ENCODE data around the gene HDAC4.
"Not testable (repeated sequence)": the region's sequence is repeated elsewhere in the genome, so short reads cannot be mapped to it uniquely, and the experiment has no call there.

The HDAC4 gene

DNA sequence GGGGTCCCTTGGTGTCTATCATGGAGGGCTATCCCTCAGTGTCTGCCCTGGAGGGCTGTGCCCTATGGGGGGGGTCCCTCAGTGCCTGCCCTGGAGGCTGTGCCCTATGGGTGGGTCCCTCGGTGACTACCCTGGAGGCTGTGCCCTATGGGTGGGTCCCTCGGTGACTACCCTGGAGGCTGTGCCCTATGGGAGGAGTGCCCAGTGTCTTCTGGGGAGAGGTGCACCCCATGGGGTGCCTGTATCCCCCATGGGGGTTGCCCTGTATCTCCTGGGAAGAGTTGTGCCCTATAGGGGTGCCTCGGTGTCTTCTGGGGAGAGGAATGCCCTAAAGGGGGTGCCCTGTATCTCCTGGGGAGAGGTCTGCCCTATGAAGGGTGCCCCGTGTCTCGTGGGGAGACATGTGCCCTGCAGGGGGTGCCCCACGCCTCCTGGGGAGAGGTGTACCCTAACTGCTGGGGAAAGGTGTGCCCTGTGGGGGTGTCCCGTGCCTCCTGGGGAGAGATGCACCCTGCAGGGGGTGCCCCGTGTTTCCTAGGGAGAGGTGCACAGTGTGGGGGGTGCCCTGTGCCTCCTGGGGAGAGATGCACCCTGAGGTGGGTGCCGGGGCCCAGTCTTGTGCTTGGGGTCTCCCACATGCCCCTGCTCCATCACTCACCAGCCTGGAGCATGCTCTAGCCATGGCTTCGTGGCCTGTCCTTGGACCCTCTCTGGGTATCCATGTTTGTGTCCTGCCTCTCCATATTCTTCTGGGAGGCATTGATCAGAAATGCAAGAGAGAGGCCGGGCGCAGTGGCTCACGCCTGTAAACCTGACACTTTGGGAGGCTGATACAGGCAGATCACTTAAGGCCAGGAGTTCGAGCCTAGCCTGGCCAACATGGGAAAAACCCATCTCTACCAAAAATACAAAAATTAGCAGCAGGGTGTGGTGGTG lies 215.6 kb downstream of the HDAC4 start:
- no peak for DNase-seq (ENCODE audit: low spot score)

DNA sequence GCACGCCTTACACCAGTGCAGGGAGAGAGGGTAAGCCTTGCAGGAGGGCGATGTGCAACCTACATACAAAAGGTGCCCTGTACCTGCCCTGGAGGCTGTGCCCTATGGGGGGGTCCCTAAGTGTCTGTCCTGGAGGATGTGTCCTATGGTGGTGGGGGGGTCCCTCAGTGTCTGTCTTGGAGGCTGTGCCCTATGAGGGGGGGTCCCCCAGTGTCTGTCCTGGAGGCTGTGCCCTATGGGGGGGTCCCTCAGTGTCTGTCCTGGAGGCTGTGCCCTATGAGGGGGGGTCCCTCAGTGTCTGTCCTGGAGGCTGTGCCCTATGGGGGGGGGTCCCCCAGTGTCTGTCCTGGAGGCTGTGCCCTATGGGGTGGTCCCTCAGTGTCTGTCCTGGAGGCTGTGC lies 216.6 kb downstream of the HDAC4 start:
- DNase-seq (ENCODE audit: low spot score), result no peak

DNA sequence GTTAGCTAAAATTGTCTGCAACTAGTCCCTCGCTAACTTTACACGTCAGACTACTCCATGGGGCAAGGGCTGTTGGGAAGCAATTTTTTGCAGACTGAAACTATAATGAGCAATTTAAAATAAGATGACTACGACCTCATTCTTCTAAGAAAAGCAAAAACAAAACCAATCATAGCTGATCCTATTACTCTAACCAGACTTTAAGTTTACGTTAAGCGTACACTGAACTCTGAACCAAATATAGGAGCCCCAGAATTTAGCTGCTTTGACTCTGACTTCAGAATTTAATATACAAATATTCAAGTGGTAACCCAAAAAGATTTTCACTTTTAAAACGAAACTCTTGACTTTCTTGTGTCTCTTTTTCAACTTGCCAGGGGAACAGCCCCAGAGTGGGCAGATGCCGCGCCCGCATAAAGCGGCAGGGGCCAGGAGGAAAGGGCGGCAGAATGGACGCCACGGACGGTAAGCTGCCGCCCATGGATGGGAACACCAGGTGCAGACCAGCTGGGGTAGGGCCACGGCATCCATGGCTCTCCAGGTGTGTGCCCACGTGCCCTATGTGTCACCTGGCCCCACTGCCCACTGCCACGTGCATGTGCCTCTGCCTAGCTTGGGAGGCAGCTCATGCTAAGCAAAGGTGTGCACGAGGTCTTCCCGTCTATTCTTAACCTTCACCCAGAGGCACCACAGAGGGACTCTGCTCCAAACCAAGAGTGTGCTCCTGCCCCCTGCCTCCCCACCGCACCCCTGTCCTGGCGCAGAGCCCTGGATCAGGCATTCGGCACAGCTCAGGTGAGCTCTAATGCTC lies 217.6 kb downstream of the HDAC4 start:
- DNase-seq (ENCODE audit: low spot score), result no peak

DNA sequence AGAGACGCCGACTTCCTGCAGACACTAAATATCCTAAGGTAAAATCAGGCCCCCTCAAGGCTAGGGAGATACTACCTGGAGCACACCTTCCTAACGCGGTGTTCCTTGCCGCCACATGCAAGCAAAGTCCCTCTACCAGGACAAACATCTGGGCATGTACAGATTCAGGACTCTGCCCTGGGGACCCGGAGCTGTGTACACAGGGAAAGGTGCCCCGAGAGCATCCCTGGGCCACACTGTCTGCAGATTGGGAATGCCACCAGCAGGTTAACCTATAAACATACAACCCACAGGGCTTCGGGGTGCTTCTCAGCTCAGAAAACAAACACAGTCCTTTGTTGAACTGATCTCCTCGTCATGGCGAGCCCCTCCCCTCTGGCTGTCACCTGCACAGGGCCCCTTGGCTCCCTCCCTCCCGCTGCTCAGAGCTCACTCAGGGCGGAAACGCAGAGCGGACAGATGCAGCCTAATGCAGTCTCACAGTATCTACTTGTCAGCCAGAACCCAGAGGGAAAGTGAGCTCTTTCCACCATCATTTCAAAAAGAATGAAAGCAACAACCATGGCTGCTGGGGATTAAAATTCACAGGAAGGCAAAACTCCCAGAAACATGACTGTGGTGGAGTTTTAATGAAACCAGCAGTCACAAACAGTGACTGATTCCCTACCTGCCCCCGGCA lies 218.8 kb downstream of the HDAC4 start:
- DNase-seq (ENCODE audit: low spot score), result no peak

DNA sequence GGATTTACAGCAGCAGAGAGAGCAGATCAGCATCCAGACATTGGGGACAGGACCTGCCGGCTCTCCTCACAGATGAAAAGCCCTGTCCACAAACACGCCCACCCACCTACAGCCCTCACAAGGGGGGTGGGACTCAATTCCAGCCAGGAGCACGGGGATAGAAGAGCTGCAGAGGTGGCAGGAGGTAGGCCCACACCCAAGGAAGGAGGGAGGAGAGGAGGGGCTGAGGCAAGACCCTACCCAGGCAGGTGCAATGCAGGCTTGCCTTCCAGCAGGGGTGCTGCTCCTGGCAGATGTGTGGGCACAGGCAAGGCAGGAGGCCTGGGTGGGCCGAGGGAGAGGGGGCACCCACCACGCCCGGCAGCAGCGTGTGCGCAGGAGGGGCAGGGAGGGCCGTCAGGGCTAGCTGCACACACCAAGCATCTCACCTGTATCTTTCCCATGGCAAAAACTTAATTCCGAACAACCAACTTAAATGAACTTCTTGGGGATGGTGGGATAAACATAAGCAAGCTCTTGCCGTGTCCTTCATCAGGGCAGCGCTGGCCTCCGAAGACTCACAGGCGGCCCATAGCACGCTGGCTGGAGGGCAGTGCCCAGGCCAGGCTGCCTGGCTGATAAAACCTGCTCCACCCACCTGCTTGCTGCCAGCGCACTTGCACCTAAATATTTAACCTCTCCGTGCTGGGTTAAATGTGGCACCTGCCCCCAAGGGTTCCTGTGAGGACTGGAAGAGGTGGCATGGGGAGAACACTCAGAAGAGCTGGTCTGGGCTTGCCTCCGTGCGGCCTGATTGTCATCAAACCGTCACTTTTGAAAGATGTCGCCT lies 219.5 kb downstream of the HDAC4 start:
- DNase-seq (ENCODE audit: low spot score), result no peak

DNA sequence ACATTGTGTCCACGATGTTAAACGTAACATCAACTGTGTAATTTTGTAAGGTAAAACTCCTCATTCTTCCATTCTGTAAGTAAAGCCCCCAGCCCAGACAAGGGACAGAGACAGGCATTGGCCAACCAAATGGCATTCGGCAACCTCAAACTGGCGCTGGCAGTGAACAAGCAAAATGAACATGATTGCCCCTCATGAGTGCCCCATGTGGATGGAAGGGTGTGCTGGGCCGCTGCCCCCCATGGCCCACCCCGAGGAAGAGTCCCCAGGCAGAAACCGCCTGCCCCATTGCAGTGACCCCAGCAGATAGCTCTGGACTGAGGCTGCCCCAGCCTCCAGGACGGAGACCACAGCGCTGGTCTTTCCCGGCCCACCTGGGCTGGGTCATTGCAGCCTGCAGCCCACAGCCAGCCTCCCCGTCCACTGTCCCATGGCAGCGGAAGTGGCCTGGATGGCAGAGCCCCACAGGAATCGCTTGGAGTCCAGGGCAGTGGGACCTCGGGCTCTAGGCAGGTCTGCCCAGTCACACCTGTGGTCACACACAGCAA lies 220.2 kb downstream of the HDAC4 start:
- no peak for DNase-seq (ENCODE audit: low spot score)

DNA sequence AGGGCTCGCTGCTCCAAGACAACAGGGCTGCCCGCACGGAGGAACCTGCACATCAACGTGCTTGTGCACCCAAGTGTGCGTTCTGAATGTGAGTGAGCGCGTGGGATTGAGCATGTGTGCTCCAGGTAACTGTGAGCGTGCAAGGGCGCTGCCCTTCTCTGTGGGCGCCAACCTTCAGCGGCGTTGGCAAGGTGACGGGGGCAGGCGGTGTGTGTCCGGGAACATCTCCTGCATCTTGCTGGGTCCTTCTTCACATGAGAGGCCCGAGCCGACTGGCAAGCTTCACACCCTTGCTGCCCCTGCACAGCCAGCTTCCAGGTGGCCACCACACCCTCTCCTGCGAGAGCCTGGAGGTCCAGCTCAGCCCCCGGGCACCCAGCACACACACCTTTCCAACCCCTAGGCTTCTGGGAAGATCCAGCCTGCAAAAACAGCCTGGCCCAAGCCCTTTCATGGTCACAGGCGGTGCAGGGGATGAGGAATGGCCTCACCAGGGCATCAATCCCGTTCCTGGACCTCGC lies 220.9 kb downstream of the HDAC4 start:
- DNase-seq (ENCODE audit: low spot score), result no peak

DNA sequence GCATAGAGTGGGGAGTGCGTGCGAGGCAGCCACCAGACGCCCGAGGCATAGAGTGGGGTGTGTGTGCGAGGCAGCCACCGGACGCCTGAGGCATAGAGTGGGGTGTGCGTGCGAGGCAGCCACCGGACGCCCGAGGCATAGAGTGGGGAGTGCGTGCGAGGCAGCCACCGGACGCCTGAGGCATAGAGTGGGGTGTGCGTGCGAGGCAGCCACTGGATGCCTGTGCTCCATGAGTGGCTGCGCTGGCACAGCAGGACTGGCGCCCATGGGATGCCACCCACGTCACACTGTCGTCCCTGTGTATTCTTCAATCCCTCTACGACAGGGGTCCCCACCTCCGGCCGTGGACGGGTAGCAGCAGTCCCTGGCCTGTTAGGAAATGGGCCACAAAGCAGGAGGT lies 221.9 kb downstream of the HDAC4 start:
- DNase-seq (ENCODE audit: low spot score), result no peak

DNA sequence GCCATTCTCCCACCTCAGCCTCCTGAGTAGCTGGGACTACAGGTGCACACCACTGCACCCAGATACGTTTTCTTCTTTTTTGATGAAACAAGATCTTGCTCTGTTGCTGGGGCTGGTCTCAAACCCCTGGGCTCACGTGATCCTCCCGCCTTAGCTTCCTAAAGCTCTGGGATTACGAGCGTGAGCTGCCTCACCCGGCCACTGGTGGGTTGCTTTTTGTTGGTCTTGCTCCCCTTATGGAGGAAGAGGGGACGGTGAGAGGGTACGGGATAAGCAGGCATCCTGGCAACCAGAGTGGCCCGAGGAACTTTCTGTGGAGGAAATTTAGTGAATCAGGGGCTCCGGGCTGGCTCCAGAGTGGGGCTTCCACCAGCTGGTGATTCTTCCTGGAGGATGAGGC lies 222.3 kb downstream of the HDAC4 start:
- DNase-seq (ENCODE audit: low spot score), result no peak

DNA sequence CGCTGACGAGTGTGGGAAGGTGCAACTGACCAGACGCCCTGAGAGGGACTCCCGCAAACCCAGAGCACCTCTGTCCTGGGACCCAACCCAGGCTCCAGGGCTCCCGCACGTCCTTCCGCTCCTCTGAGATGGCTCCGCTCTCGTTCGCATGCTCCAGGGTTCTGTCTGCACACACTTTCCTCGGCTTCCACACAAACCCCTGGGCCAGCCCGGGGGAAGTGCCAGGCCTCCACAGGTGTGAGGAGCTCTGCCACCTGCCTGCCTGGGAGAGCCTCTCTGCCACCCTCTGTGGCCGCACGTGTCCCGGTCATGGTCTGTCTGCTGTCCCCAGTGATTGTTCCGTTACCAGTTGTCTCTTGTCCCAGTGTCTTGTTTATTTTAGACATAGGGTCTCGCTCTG lies 222.9 kb downstream of the HDAC4 start:
- no peak for DNase-seq (ENCODE audit: low spot score)

DNA sequence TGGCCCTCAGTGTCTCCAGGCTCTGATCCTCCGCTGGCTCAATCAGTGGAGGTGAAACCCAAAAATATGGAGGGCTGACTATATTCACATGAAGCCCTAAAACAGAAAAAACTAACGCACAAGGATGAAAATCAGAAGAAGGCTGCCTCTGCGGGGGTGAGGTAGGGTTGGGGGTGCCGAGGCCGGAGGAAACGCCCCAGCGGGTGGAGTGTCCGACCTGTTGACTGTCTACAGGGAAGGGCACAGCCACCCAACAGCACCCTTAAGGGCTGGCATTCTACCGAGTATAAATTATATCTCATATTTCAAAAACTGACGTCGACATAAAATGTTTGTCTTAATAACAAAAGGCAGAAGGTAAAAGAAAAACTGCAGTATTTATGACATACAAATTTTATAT lies 223.5 kb downstream of the HDAC4 start:
- DNase-seq (ENCODE audit: low spot score), result no peak

DNA sequence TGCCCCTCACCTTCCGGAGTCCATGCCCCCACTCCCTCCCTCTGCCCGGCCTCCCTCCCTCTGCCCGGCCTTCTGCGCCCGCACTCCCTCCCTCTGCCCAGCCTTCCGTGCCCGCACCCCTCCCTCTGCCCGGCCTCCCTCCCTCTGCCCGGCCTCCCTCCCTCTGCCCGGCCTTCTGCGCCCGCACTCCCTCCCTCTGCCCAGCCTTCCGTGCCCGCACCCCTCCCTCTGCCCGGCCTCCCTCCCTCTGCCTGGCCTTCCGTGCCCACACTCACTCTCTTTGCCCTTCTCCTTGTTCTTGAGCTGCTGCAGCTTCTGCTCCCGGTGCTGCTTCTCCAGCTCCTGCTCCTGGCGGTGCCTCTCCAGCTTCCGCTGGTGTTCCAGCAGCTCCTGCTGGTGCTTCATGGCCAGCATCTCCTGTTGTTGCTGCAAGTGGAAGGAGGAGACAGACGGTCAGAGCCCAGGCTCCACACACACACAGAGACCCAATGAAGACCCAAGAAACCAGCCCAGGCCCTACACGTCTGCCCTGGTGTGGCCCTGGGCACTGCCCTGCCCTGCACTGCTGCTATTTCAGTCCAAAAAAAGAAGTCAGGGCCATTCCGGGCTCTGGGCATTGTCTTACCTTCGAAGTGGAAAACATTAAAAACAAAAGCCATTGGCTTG lies 224.5 kb downstream of the HDAC4 start:
- DNase-seq (ENCODE audit: low spot score), result not testable (repeated sequence)

DNA sequence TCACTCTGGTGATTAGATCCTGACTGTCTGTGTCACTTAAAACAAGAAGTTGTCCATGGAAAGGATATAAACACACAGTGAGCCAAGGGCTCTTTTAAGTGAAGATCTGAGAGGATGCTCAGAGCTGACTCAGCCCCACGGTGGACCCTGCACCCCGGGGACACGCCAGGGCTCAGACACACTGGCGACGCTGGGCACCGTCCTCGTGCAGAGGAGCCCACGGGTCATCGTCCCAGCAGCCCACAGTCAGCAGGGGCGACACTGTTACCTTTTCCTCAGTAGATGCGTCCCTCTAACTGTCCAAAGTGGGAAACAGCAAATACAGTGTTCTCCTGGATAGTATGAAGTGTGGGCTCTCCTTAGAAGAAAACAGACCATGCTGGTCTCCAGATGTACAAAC lies 225.6 kb downstream of the HDAC4 start:
- no peak for DNase-seq (ENCODE audit: low spot score)

DNA sequence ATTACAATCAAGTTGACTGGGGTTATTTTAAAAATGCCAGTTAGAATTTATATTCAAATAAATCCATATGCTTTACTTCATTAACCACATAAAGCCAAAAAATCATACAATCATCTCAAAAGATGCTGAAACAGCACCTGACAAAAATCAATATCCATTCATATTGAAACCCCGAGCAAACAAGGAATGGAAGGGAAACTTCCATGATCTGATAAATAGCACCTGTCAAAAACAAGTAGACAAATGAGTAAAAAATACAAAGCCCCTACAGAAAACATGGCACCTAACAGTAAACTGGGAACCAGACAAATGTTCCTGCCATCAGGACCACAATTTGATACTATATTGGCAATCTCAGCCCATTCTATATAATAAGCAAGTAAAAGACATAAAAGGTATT lies 227.5 kb downstream of the HDAC4 start:
- no peak for DNase-seq (ENCODE audit: low spot score)

DNA sequence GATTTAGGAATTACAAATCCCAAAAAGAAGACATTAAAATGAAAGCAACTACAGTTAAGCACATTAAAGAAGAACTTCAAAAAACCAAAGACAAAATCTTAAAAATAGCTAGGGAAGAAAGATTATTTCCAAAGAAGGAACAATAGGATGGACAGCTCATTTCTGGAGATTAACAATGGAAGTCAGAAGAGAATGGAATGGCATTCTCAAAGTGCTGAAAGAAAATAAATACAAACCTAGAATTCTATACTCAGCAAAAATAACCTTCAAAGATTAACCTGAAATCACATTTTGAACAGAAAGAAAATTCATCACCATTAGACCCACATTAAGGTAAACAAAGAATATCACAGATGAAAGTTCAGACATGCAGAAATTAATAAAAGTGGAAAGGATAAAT lies 229.2 kb downstream of the HDAC4 start:
- DNase-seq (ENCODE audit: low spot score), result no peak

DNA sequence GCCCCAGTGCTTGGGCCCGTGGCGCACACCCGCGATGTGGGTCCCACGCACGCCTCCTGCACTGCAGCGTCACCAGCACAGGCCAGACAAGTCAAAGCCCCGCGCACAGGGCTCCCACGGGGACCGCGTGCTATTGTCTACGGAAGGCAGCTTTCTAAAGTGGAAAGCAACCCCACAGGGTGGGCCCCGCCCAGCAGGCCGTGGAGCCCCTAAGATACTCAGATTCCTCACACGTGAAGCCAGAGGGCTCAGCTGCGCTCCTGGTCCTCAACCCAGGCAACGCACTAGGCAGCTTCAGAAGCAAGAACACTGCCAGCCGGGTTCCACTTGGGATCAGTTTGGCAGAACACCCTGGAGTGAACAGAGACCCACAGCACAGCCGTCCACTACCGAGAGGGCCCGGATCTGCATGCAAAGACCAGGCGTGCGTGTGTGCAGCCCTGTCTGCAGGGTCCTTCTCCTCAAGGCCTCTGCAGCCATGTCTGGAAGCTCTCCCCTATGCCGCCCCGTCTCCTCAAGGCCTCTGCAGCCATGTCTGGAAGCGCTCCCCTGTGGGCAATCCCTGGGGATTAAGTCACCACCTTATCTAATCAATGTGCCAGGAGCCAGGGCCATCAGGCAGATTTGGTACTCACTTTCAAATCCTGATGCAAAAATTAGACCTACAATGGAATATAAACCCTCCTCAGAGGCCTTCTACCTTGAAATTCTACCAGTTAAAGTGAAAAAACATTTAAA lies 231.3 kb downstream of the HDAC4 start:
- no peak for DNase-seq (ENCODE audit: low spot score)

DNA sequence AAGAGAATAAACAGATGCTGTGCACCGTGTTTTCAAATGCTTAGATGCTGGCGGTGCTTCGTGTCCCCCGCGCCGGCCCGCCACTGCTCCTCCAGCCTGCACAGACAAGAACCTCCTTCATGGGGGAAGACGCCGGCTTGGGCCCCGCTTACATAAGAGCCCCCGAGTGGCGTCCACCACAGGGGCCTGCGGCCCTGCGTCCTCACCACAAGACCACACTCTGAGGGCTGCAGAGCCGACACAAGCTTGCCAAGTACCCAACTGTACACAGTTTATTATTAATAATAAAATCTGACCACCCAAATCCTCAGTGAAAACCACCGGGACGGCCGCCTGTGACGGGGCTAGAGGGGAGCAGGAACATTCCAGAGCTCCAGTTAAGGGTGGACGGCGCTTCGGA lies 232.2 kb downstream of the HDAC4 start:
- no peak for DNase-seq (ENCODE audit: low spot score)

DNA sequence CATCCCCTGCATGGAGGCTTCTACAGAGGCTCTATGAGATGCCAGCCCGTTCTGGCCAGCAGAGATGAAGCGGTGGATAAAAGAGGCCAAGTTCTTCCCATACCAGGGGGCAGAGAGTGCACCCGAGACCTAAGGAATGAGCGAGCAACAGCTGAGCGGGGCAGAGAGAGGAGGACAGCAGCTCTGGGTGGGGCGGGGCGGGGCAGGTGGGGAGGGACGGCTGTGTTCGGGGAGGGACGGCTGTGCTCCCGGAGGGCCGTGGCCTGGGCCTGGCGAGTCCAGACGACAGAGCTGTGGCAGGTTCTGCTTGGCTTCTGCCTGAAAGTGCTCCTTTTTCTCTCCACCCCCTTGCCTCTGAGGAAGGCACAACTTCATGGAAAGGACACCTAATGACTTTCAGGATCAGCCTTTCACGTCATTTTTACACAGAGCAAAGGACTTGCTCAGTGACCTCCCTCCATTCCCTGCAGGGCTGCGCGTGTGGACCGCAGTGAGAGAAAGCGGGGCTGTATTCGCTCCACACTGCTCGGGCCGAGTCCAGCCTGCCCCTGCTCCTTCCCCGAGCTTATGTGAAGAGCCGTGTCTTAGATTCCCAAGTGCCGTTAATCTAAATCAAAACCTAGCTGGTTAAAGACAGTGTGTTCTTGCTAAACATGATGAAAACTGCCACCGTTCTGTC lies 232.9 kb downstream of the HDAC4 start:
- DNase-seq (ENCODE audit: low spot score), result no peak

DNA sequence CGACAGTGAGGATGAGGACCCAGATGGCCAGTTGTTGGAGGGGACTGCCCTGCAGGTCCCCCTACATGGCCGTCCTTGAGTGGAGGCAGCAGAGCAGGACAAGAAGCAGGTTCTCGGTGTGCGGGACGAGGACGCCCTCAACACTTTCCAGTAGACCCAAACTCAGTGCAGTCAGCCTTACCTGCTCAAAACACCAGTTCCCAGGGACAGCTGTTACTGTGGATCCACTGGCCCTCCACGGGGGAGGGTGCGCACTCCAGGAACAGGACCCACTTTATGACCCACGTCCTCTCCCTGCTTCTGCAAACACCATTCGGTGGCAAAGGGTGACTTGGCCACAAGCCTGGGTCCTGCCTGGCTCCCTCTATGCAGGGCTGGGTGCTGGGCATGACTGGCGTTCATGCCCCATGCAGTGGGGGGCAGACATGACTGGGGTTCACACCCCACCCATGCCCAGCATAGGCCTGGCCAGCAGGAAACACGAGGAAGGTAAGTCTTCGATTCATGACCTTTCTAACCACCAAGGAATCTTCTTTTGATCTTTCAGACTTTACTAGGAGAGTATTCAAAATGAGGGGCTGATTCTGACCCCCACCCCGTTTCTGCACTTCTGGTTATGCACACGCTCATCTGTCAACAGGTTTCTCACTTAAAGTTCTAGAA lies 233.7 kb downstream of the HDAC4 start:
- DNase-seq (ENCODE audit: low spot score), result no peak
